ENCODE results near the gene IGFBP5.

The IGFBP5 gene

GRCh38 chr2:216690456-216690852 lies 4.9 kb downstream of the IGFBP5 start:
- in situ Hi-C loops (cut with MboI; ENCODE audit: low sequenced_read_pairs), result loop anchor here (25.0 kb wide), 1 partner anchor 1022 kb away; no protein-coding TSS in a partner anchor

DNA sequence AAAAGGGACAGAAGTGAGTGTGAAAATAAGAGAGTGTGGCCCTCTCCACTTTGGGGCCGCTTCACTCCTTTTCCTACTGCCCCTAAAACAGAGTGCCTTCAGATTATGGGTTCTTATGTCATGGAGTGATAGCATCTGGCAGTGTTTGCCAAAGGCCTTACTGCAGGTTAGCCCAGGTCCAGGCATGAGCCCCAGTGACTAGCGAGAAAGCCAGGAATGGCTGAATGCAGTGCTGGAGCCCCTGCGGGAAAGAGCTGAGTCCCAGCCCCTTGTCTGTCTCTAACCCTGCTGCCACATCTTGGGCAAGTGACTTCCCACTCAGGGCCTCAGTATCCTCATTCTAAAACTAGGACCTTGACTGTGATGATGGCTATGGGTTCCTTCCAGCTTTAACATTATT lies 6.0 kb downstream of the IGFBP5 start:
- in situ Hi-C loops (cut with MboI; ENCODE audit: low sequenced_read_pairs), result loop anchor here (10.0 to 25.0 kb wide), 2 partner anchors 825 to 1023 kb away; no protein-coding TSS in a partner anchor

DNA sequence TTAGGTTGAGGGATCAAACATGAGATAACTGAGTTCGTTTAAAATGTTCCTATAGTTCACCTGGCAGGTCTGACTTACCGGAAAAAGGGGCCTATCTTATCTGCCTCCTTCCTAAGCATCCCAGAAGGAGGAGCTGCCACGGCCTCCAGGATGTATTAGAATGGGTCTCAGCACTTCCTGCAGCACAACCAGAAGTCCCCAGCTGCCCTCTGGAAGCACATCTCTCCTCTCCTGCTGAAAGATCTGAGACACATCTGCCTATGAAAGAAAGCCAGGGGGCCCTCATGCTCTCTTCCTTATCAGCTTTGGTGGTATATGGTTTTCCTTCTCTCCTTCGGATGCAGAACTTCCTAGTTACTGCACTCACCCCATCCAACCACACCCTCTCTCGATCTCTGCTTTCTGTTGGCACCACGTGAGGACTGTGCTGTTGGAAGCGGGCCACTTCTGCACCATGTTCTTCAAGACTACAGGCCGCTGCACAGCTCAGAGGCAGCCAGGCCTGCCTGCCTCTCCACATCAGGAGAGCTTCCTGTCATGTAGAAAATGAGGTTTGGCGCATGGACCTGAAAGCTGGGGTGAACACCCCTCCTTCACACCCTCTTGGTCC lies 6.5 kb downstream of the IGFBP5 start:
- in situ Hi-C loops (cut with MboI; ENCODE audit: low sequenced_read_pairs), result loop anchor here (10.0 to 25.0 kb wide), 2 partner anchors 826 to 1023 kb away; no protein-coding TSS in a partner anchor

GRCh38 chr2:216687646-216688045 lies 7.7 kb downstream of the IGFBP5 start:
- in situ Hi-C loops (cut with MboI; ENCODE audit: low sequenced_read_pairs), result loop anchor here (10.0 to 25.0 kb wide), 2 partner anchors 827 to 1025 kb away; no protein-coding TSS in a partner anchor

DNA sequence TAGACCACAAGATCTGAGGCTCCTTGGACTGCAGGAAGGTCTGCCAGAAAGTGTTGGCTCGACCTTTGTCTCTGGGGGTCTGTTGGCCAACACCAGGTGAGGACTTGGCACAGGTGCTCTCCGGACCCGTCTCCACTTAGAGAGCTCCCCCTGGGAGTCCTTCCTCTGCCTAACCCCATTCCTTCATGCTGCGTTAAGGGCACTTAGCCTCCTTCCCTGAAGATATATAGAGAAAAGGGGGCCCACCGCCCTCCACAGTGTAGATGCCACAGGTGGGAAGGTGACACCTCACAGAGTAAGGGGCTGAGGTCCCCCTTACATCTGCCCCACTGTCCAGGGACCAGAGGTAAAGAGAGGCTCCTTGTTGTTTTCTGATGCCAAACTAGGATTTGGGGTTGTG lies 8.2 kb downstream of the IGFBP5 start:
- in situ Hi-C loops (cut with MboI; ENCODE audit: low sequenced_read_pairs), result loop anchor here (10.0 to 25.0 kb wide), 2 partner anchors 828 to 1025 kb away; no protein-coding TSS in a partner anchor

DNA sequence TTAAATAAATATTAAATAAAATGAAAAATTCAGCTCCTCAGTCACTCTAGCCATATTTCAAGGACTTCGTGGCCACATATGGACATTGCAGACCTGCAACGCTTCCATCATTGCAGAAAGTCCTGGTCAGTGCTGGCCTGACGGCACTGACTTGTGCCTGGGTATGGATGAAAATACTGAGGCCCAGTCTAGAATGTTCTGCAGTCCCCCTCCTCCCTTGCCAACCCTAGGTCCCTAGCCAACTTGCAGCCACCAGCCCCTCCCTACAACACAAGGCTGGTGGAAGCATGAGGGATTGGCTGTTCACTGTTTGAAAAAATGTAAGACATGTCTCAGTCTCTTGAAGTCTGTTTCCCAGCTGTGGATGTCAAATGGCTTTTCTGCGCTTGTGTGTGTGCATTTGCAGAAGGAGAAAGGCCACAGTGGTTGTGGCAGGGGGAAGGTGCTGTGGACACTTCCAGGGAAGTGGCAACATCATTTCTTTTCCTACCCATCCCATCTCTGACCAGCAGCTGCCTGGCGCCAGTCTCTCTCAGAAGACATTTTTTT lies 9.9 kb downstream of the IGFBP5 start:
- in situ Hi-C loops (cut with MboI; ENCODE audit: low sequenced_read_pairs), result loop anchor here (10.0 to 25.0 kb wide), 2 partner anchors 829 to 1027 kb away; no protein-coding TSS in a partner anchor

DNA sequence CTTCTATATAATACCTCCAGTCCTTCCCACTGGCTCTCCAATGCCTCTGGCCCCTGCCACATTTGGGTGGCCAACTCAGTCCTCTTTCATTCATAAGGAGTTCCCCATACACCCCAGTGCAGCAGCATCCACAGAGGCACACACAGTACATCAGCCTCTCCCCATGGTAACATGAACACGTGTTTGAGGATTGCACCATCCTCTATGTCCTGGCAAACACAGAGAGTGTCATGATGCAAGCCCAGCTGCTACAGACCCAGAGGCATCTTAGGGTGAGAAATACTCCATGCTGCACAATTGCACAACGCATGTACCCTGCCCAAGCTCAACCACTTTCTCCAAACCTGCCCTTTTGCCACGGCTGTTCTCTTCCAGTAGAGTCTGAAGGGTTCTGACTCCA lies 11.5 kb downstream of the IGFBP5 start:
- in situ Hi-C loops (cut with MboI; ENCODE audit: low sequenced_read_pairs), result loop anchor here (10.0 to 25.0 kb wide), 2 partner anchors 831 to 1028 kb away; no protein-coding TSS in a partner anchor

DNA sequence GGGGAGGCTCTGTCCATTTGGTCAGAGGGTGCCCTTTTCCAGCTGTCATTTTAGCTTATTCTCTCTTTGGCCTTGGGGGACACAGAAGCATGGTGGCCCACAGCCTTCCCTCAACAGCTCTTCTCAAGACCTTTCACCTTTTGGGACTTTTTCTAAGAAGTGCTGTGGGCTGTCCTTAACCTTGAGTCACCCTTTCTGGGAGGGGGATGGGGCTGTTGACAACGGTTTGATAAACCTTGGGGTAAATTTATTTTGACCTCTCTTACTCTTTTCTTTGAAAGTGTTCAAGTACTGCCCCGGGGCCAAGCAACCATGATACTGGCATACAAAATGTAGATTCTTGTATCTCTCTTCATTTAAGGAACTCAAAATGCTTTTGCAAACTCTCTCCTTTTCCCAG lies 13.7 kb downstream of the IGFBP5 start:
- in situ Hi-C loops (cut with MboI; ENCODE audit: low sequenced_read_pairs), result loop anchor here (10.0 to 25.0 kb wide), 2 partner anchors 833 to 1031 kb away; no protein-coding TSS in a partner anchor

- in situ Hi-C loops (cut with MboI; ENCODE audit: low sequenced_read_pairs), result loop anchor here (10.0 to 25.0 kb wide), 2 partner anchors 834 to 1031 kb away; no protein-coding TSS in a partner anchor
Measured at GRCh38 chr2:216680951-216681629, 14.3 kb downstream of the IGFBP5 start.

DNA sequence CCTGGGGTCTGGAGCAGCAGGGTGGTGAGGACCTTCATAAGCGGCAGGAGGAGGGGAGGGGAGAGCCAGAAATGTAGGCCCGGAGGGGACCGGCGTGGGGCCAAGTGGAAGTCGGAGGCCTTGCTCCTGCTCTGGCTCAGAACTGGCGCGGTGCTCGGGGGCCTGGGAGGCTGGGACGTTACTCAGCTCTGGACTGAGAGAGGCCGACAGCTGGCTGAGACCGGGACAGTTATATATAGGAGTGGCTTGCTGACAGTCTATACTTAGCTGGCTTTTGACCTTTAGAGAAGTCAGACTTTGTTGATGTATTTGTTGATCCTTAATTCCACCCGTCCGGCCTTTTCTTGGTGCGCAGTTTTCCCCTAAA lies 15.7 kb downstream of the IGFBP5 start:
- in situ Hi-C loops (cut with MboI; ENCODE audit: low sequenced_read_pairs), result loop anchor here (10.0 to 25.0 kb wide), 2 partner anchors 835 to 1033 kb away; no protein-coding TSS in a partner anchor

- in situ Hi-C loops (cut with MboI; ENCODE audit: low sequenced_read_pairs), result loop anchor here (25.0 kb wide), 1 partner anchor 1033 kb away; no protein-coding TSS in a partner anchor
Measured at GRCh38 chr2:216678813-216679657, 16.3 kb downstream of the IGFBP5 start.

DNA sequence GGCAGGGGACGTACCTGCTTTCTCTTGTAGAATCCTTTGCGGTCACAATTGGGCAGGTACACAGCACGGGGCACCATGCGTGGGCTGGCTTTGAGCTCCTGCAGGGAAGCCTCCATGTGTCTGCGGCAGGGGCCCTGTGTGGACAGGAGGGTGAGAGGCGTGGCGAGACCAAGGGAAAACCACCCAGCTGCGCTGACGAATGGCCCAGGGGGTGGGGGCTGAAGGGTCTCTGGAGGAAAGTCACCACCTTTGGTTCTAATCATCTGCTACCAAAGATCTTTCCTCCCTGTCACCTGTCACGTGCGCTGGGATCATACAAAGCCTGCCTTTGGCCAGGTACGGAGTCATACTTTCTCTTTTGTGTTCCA lies 17.3 kb downstream of the IGFBP5 start:
- in situ Hi-C loops (cut with MboI; ENCODE audit: low sequenced_read_pairs), result loop anchor here (25.0 kb wide), 1 partner anchor 1034 kb away; no protein-coding TSS in a partner anchor

GRCh38 chr2:216677439-216678097 lies 17.8 kb downstream of the IGFBP5 start:
- in situ Hi-C loops (cut with MboI; ENCODE audit: low sequenced_read_pairs), result loop anchor here (25.0 kb wide), 1 partner anchor 1035 kb away; no protein-coding TSS in a partner anchor

- in situ Hi-C loops (cut with MboI; ENCODE audit: low sequenced_read_pairs), result loop anchor here (25.0 kb wide), 1 partner anchor 1036 kb away; no protein-coding TSS in a partner anchor
Measured at GRCh38 chr2:216676630-216677029, 18.7 kb downstream of the IGFBP5 start.

DNA sequence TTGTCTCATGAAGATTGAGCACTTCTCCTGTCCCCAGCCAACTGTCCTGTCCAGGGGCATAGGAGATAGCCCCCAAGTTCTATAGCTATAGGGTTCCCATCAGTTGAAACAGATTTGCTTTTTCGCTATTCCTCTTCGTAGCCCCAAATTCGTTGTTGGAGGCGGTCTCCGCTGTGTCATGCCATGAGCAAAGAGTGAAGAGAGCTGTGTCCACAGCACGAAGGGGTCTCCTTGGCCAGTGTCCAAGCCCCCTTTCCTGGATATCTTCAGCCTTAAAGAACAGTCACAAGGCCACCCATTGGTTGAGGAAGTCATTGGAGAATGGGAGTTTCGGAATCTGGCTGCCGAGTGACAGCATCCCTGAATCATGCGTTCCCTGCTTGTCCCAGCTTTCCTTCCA lies 21.0 kb downstream of the IGFBP5 start:
- in situ Hi-C loops (cut with MboI; ENCODE audit: low sequenced_read_pairs), result no loop called here

DNA sequence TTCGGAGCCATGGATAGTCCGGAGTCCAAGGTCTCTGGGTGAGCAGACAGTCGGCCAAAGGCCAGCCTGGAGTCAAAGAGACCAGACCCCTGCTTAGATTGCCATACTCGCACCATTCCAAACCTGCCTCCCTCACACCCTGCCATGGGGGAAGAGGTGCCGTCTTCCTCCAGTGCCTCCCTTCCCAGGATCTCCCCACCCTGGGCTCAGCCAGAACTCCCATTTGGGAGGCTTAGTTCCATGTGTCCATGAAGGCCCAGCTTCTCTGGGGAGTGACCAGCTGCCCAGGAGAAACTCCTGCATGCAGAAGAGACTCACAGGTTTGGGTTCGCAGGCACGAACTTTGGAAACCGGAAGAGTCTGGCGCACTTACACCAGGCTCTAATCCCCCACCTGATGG lies 21.7 kb downstream of the IGFBP5 start:
- in situ Hi-C loops (cut with MboI; ENCODE audit: low sequenced_read_pairs), result no loop called here

DNA sequence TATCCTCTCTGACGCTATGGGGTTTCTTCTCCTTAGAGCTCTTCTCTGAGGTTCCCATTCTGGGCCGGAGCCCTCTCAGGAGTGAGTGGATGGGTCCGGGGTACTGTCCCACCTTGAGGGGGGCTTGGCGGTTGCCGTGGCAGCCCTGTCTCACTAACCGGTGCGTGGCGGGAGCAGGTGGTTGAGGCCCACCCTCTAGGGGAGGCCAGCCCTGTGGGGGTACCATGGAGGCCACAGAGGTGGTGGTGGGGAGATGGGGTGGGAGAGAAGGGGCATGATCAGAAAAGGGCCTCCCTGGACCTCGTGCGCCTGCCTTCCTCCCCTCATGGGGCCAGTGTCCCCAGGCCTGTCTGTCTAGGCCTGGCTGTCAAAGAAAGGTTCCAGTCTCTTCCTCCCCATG lies 22.3 kb downstream of the IGFBP5 start:
- in situ Hi-C loops (cut with MboI; ENCODE audit: low sequenced_read_pairs), result no loop called here

DNA sequence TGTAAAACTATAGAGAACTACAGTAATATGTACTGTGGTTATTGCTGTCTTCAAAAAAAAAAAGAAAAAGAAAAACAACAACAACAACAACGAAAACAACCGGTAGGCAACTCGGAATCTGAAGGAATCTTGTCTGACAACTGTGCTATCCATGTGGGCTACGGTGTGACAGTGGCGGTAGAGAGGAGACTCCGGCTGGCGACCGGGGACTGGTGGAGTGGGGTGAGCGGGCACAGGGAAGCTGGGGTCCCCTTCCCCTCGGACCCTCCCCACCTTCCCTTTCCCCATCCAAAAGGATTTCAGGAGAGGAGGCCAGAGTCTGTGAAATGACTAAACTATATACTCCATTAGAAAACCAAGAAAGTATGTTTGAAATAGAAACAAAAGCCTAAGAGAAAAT lies 22.9 kb downstream of the IGFBP5 start:
- in situ Hi-C loops (cut with MboI; ENCODE audit: low sequenced_read_pairs), result no loop called here

DNA sequence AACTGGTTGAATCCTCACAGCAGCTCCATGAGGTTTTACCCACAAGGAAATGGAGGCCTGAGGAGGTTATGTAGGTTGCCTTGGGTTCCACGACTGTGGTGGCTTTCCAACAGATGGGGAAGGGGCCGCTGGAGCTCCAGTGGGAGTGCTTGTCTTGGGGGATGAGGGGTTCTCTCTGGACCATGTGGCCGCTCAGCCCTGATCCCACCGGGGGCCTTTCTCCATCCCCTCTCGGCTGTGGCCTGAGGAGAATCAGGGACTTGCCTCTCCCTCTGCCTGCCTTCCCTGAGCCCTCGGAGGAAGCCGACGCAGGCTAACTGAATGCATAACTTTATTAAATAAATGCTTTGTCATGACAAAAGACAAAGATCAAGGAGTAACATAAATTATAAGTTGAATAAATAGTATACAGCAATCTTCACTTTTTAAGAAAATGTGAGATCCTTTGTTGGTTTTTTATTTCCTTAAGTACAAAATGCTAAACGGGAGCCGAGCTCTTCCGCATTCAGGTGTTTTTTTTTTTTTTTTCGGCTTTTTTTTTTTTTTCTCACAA lies 23.5 kb downstream of the IGFBP5 start:
- in situ Hi-C loops (cut with MboI; ENCODE audit: low sequenced_read_pairs), result no loop called here

GRCh38 chr2:216671081-216671411 lies 24.3 kb downstream of the IGFBP5 start:
- in situ Hi-C loops (cut with MboI; ENCODE audit: low sequenced_read_pairs), result no loop called here

Data from HL-60/S4 (cell line).